SK-N-SH (cell line): Measurements from ENCODE around the gene PTTG1IP2.

ENCODE experiments used
- CHD2 ChIP-seq: fragments of 150-350 bp; IDR thresholded peaks from 2 replicates; pipeline ENCODE4 v1.6.1; 2018; ENCODE audit warnings: low read length; ENCODE audit not compliant: partially characterized antibody
- EZH2phosphoT487 ChIP-seq: fragments of 200-600 bp; sonication (generic); IDR thresholded peaks from 2 replicates; pipeline ENCODE4 v1.6.1; 2017; ENCODE audit warnings: low read depth, mixed run types, mild to moderate bottlenecking, antibody characterized with exemption, moderate library complexity, borderline replicate concordance
- FOSL2 ChIP-seq: IDR thresholded peaks from 2 replicates; pipeline ENCODE4 v1.4.0; 2012; ENCODE audit warnings: low read depth, mild to moderate bottlenecking, moderate library complexity, borderline replicate concordance
- GABPA ChIP-seq: IDR thresholded peaks from 2 replicates; pipeline ENCODE4 v1.4.0; 2012; ENCODE audit warnings: low read depth, mild to moderate bottlenecking
- NFIC ChIP-seq: IDR thresholded peaks from 2 replicates; pipeline ENCODE4 v1.4.0; 2012; ENCODE audit warnings: borderline replicate concordance
- POLR2AphosphoS5 ChIP-seq: IDR thresholded peaks from 2 replicates; pipeline ENCODE4 v1.6.1; 2012; ENCODE audit warnings: low read depth, low read length
- RCOR1 ChIP-seq: fragments of 150-350 bp; IDR thresholded peaks from 2 replicates; pipeline ENCODE4 v1.6.1; 2017; ENCODE audit warnings: antibody characterized with exemption, low read length
- RFX5 ChIP-seq: IDR thresholded peaks from 2 replicates; pipeline ENCODE4 v1.6.1; 2012; ENCODE audit warnings: mild to moderate bottlenecking, improper control_type of control experiment, low read length
- SIN3A ChIP-seq: IDR thresholded peaks from 2 replicates; pipeline ENCODE4 v1.6.1; 2012; ENCODE audit warnings: low read depth, mild to moderate bottlenecking, low read length, moderate library complexity, borderline replicate concordance
- TCF12 ChIP-seq: IDR thresholded peaks from 2 replicates; pipeline ENCODE4 v1.4.0; 2012
- TEAD4 ChIP-seq: IDR thresholded peaks from 2 replicates; pipeline ENCODE4 v1.4.0; 2012; ENCODE audit warnings: mild to moderate bottlenecking, borderline replicate concordance; ENCODE audit not compliant: insufficient read depth
- TF ChIP-seq, protein P1 (sequence below): IDR thresholded peaks from 2 replicates; pipeline ENCODE4 v1.4.0; 2012; ENCODE audit warnings: low read depth, borderline replicate concordance
- TF ChIP-seq, protein P2 (sequence below): fragments of 200-600 bp; sonication (generic); IDR thresholded peaks from 2 replicates; pipeline ENCODE4 v1.6.1; 2017; ENCODE audit warnings: antibody characterized with exemption, mild to moderate bottlenecking, moderate library complexity

DNA sequence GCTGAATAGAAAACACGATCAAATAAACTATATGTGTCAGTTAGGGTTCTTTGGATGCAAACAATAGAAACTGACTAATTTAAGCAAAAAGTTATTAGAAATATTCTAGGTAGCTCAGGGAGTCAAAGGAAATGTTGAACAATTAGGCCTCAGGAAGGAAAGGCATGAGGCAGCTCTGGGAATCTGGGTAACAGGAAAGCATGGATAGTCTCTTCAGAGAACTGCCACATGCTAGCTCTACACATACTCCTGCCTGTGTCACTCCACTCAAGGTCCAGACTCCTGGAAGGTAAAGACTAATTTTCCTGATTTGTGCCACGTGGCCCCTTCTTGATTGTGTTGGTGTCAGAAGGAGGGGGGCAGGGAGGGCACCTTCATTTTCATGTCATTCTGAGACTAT, 23.8 kb upstream of the PTTG1IP2 start:
- TF ChIP-seq GABPA (no peak), CHD2 (no peak), RCOR1 (no peak), EZH2phosphoT487 (no peak), RFX5 (no peak), TCF12 (no peak), TEAD4 (no peak), POLR2AphosphoS5 (no peak), FOSL2 (no peak), SIN3A (no peak), NFIC (no peak)
- TF ChIP-seq, protein P1, sequence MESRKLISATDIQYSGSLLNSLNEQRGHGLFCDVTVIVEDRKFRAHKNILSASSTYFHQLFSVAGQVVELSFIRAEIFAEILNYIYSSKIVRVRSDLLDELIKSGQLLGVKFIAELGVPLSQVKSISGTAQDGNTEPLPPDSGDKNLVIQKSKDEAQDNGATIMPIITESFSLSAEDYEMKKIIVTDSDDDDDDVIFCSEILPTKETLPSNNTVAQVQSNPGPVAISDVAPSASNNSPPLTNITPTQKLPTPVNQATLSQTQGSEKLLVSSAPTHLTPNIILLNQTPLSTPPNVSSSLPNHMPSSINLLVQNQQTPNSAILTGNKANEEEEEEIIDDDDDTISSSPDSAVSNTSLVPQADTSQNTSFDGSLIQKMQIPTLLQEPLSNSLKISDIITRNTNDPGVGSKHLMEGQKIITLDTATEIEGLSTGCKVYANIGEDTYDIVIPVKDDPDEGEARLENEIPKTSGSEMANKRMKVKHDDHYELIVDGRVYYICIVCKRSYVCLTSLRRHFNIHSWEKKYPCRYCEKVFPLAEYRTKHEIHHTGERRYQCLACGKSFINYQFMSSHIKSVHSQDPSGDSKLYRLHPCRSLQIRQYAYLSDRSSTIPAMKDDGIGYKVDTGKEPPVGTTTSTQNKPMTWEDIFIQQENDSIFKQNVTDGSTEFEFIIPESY = no peak
- TF ChIP-seq, protein P2, sequence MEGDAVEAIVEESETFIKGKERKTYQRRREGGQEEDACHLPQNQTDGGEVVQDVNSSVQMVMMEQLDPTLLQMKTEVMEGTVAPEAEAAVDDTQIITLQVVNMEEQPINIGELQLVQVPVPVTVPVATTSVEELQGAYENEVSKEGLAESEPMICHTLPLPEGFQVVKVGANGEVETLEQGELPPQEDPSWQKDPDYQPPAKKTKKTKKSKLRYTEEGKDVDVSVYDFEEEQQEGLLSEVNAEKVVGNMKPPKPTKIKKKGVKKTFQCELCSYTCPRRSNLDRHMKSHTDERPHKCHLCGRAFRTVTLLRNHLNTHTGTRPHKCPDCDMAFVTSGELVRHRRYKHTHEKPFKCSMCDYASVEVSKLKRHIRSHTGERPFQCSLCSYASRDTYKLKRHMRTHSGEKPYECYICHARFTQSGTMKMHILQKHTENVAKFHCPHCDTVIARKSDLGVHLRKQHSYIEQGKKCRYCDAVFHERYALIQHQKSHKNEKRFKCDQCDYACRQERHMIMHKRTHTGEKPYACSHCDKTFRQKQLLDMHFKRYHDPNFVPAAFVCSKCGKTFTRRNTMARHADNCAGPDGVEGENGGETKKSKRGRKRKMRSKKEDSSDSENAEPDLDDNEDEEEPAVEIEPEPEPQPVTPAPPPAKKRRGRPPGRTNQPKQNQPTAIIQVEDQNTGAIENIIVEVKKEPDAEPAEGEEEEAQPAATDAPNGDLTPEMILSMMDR = no peak
